WTC11 (cell line): ENCODE measurements around the gene IL12RB2. TPM values are rescaled to one million over a fixed set of nuclear protein-coding genes. Genes with fewer than 3 reads are reported as not detected.

ENCODE experiments used
- ATAC-seq: fragments of 200-7000 bp; cut with Tn5 transposase; 2 replicates; pipeline ENCODE4 v1.10.0; 2021; ENCODE audit warnings: mild to moderate bottlenecking, moderate library complexity
- CTCF ChIA-PET: fragments of 300-600 bp; sonication (Branson Sonifier 250); formaldehyde crosslinking; loops from one replicate; lab custom pipeline; 2021; ENCODE audit warnings: antibody characterized with exemption; lab: Charles Lee
- POLR2A ChIA-PET: fragments of 350-600 bp; sonication (Branson Sonifier 250); formaldehyde crosslinking; loops from one replicate; lab custom pipeline; 2021; ENCODE audit warnings: antibody characterized with exemption; lab: Charles Lee
- DNase-seq: peaks from one replicate; pipeline ENCODE4 v3.0.0; 2021; ENCODE audit warnings: low spot score
- H3K27ac Mint-ChIP-seq: 2 replicates; pipeline ENCODE4 v1.8.0; 2021; ENCODE audit warnings: mixed read lengths
- H3K27me3 Mint-ChIP-seq: 2 replicates; pipeline ENCODE4 v1.8.0; 2021; ENCODE audit warnings: low read depth, mild to moderate bottlenecking, moderate library complexity, mixed read lengths
- H3K36me3 Mint-ChIP-seq: 2 replicates; pipeline ENCODE4 v1.8.0; 2021; ENCODE audit warnings: mixed read lengths
- H3K4me1 Mint-ChIP-seq: 2 replicates; pipeline ENCODE4 v1.8.0; 2022; ENCODE audit warnings: mixed read lengths
- H3K4me3 Mint-ChIP-seq: 2 replicates; pipeline ENCODE4 v1.8.0; 2021; ENCODE audit warnings: mild to moderate bottlenecking, moderate library complexity, mixed read lengths
- H3K9me3 Mint-ChIP-seq: 2 replicates; pipeline ENCODE4 v1.8.0; 2021; ENCODE audit warnings: mixed read lengths
- ATF3 ChIP-seq: sonication (generic); formaldehyde crosslinking; conservative IDR thresholded peaks from 2 replicates; pipeline ENCODE4 v1.8.1; 2022; ENCODE audit warnings: mild to moderate bottlenecking, missing genetic modification reagents
- CBFB ChIP-seq: sonication (generic); formaldehyde crosslinking; IDR thresholded peaks from 2 replicates; pipeline ENCODE4 v1.8.1; 2022; ENCODE audit warnings: mild to moderate bottlenecking, low read depth, missing genetic modification reagents
- CDX4 ChIP-seq: fragments of 250-450 bp; sonication (Bioruptor Pico); IDR thresholded peaks from 2 replicates; pipeline ENCODE4 v1.9.0; 2021; ENCODE audit warnings: moderate library complexity, mild to moderate bottlenecking, inconsistent platforms, borderline replicate concordance
- CREB1 ChIP-seq: sonication (generic); formaldehyde crosslinking; IDR thresholded peaks from 2 replicates; pipeline ENCODE4 v1.8.0; 2023; ENCODE audit warnings: mild to moderate bottlenecking, missing genetic modification reagents
- CTCF ChIP-seq: fragments of 200-600 bp; IDR thresholded peaks from 2 replicates; pipeline ENCODE4 v1.8.0; 2022; ENCODE audit warnings: antibody characterized with exemption
- EMX1 ChIP-seq: fragments of 250-450 bp; sonication (Bioruptor Pico); IDR thresholded peaks from 2 replicates; pipeline ENCODE4 v1.8.0; 2021; ENCODE audit warnings: mild to moderate bottlenecking
- ETV6 ChIP-seq: sonication (generic); formaldehyde crosslinking; IDR thresholded peaks from 2 replicates; pipeline ENCODE4 v1.8.1; 2022; ENCODE audit warnings: mild to moderate bottlenecking, missing genetic modification reagents
- FOXP1 ChIP-seq: sonication (generic); formaldehyde crosslinking; IDR thresholded peaks from 2 replicates; pipeline ENCODE4 v1.8.0; 2022; ENCODE audit warnings: missing genetic modification reagents, mild to moderate bottlenecking, moderate library complexity, borderline replicate concordance
- HMGXB4 ChIP-seq: sonication (generic); formaldehyde crosslinking; IDR thresholded peaks from 2 replicates; pipeline ENCODE4 v1.8.1; 2023; ENCODE audit warnings: mild to moderate bottlenecking, moderate library complexity, missing genetic modification reagents
- IRF2 ChIP-seq: sonication (generic); formaldehyde crosslinking; IDR thresholded peaks from 2 replicates; pipeline ENCODE4 v1.8.0; 2022; ENCODE audit warnings: low read depth, missing genetic modification reagents, borderline replicate concordance
- JUN ChIP-seq: sonication (generic); formaldehyde crosslinking; IDR thresholded peaks from 2 replicates; pipeline ENCODE4 v1.8.0; 2023; ENCODE audit warnings: mild to moderate bottlenecking, missing genetic modification reagents
- MAX ChIP-seq: sonication (generic); formaldehyde crosslinking; IDR thresholded peaks from 2 replicates; pipeline ENCODE4 v1.8.0; 2022; ENCODE audit warnings: mild to moderate bottlenecking, missing genetic modification reagents
- NFE2L1 ChIP-seq: sonication (generic); formaldehyde crosslinking; IDR thresholded peaks from 2 replicates; pipeline ENCODE4 v1.8.1; 2023; ENCODE audit warnings: missing genetic modification reagents
- NR1H2 ChIP-seq: sonication (generic); formaldehyde crosslinking; IDR thresholded peaks from 2 replicates; pipeline ENCODE4 v1.9.0; 2021; ENCODE audit warnings: mild to moderate bottlenecking, moderate library complexity, missing genetic modification reagents
- OVOL2 ChIP-seq: fragments of 250-450 bp; sonication (Bioruptor Pico); IDR thresholded peaks from 2 replicates; pipeline ENCODE4 v1.9.0; 2021; ENCODE audit warnings: mild to moderate bottlenecking, borderline replicate concordance
- TEAD1 ChIP-seq: sonication (generic); formaldehyde crosslinking; IDR thresholded peaks from 2 replicates; pipeline ENCODE4 v1.8.0; 2022; ENCODE audit warnings: mild to moderate bottlenecking, missing genetic modification reagents
- ZNF423 ChIP-seq: fragments of 250-450 bp; sonication (Bioruptor Pico); IDR thresholded peaks from 2 replicates; pipeline ENCODE4 v2.1.2; 2022; ENCODE audit warnings: mild to moderate bottlenecking, moderate library complexity
- total RNA-seq: library from RNA; stranded (reverse); gene quantifications from 3 replicates; pipeline ENCODE4 v1.2.3, GENCODE V29; 2021
- TF ChIP-seq, protein P1 (sequence below): sonication (generic); formaldehyde crosslinking; IDR thresholded peaks from 2 replicates; pipeline ENCODE4 v1.8.0; 2023; ENCODE audit warnings: missing genetic modification reagents, mild to moderate bottlenecking, borderline replicate concordance
- TF ChIP-seq, protein P2 (sequence below): sonication (generic); formaldehyde crosslinking; IDR thresholded peaks from 2 replicates; pipeline ENCODE4 v1.8.1; 2023; ENCODE audit warnings: mild to moderate bottlenecking, missing genetic modification reagents, moderate library complexity
- TF ChIP-seq, protein P3 (sequence below): sonication (generic); formaldehyde crosslinking; IDR thresholded peaks from 2 replicates; pipeline ENCODE4 v1.8.1; 2023; ENCODE audit warnings: mild to moderate bottlenecking, missing genetic modification reagents, moderate library complexity
- TF ChIP-seq, protein P4 (sequence below): fragments of 250-450 bp; sonication (Bioruptor Pico); IDR thresholded peaks from 2 replicates; pipeline ENCODE4 v1.9.0; 2021; ENCODE audit warnings: mild to moderate bottlenecking, borderline replicate concordance

Gene IL12RB2
- total RNA-seq, 1 experiment from 2014 or later: 0.81 TPM

GRCh38 chr1:67430358-67431155 lies 122.9 kb downstream of the IL12RB2 start, which contains the start of gene SERBP1:
SERBP1 (minus strand) TSS chr1:67430402; CDS start chr1:67430300, 102 bp downstream.
- Mint-ChIP-seq H3K36me3 (peaks cover 43% of the 10 kb centered on the region), H3K27me3 (no peaks in the 10 kb centered on the region), H3K4me1 (peaks cover 41% of the 10 kb centered on the region), H3K4me3 (peak within 1 kb of the TSS; percentile 100), H3K9me3 (no peaks in the 10 kb centered on the region), H3K27ac (peak within 1 kb of the TSS; percentile 99)
- DNase-seq (peak; percentile 97), ATAC-seq (peak; percentile 94)
- ChIA-PET POLR2A (interaction anchor here (0.6 to 1.9 kb wide), 9 partner anchors 9 to 94 kb away, joined by 3 to 6 read pairs (median 3); no protein-coding TSS in a partner anchor), CTCF (interaction anchor here (0.8 to 4.2 kb wide), 9 partner anchors 15 to 217 kb away, joined by 4 to 19 read pairs (median 4); no protein-coding TSS in a partner anchor)
- TF ChIP-seq CBFB (CRISPR knock-in tag) (peak; percentile 94), ATF3 (CRISPR knock-in tag) (no peak), IRF2 (0 out of 2 replicates have a peak, but pooled peaks have one; percentile 58), EMX1 (CRISPR knock-in tag) (no peak), MAX (peak; percentile 95), TEAD1 (peak; percentile 54), CTCF (no peak), NR1H2 (CRISPR knock-in tag) (no peak), HMGXB4 (CRISPR knock-in tag) (peak; percentile 61; the same call in 1 of the 2 replicates), CREB1 (no peak), JUN (no peak), NFE2L1 (CRISPR knock-in tag) (no peak), ZNF423 (CRISPR knock-in tag) (no peak), OVOL2 (CRISPR knock-in tag) (no peak), ETV6 (CRISPR knock-in tag) (peak; percentile 58), CDX4 (CRISPR knock-in tag) (no peak), FOXP1 (CRISPR knock-in tag) (peak; percentile 65; the same call in 1 of the 2 replicates)
- TF ChIP-seq, protein P1, sequence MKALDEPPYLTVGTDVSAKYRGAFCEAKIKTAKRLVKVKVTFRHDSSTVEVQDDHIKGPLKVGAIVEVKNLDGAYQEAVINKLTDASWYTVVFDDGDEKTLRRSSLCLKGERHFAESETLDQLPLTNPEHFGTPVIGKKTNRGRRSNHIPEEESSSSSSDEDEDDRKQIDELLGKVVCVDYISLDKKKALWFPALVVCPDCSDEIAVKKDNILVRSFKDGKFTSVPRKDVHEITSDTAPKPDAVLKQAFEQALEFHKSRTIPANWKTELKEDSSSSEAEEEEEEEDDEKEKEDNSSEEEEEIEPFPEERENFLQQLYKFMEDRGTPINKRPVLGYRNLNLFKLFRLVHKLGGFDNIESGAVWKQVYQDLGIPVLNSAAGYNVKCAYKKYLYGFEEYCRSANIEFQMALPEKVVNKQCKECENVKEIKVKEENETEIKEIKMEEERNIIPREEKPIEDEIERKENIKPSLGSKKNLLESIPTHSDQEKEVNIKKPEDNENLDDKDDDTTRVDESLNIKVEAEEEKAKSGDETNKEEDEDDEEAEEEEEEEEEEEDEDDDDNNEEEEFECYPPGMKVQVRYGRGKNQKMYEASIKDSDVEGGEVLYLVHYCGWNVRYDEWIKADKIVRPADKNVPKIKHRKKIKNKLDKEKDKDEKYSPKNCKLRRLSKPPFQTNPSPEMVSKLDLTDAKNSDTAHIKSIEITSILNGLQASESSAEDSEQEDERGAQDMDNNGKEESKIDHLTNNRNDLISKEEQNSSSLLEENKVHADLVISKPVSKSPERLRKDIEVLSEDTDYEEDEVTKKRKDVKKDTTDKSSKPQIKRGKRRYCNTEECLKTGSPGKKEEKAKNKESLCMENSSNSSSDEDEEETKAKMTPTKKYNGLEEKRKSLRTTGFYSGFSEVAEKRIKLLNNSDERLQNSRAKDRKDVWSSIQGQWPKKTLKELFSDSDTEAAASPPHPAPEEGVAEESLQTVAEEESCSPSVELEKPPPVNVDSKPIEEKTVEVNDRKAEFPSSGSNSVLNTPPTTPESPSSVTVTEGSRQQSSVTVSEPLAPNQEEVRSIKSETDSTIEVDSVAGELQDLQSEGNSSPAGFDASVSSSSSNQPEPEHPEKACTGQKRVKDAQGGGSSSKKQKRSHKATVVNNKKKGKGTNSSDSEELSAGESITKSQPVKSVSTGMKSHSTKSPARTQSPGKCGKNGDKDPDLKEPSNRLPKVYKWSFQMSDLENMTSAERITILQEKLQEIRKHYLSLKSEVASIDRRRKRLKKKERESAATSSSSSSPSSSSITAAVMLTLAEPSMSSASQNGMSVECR (CRISPR knock-in tag): peak; percentile 88; the same call in 1 of the 2 replicates
- TF ChIP-seq, protein P2, sequence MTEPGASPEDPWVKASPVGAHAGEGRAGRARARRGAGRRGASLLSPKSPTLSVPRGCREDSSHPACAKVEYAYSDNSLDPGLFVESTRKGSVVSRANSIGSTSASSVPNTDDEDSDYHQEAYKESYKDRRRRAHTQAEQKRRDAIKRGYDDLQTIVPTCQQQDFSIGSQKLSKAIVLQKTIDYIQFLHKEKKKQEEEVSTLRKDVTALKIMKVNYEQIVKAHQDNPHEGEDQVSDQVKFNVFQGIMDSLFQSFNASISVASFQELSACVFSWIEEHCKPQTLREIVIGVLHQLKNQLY (CRISPR knock-in tag): no peak
- TF ChIP-seq, protein P3, sequence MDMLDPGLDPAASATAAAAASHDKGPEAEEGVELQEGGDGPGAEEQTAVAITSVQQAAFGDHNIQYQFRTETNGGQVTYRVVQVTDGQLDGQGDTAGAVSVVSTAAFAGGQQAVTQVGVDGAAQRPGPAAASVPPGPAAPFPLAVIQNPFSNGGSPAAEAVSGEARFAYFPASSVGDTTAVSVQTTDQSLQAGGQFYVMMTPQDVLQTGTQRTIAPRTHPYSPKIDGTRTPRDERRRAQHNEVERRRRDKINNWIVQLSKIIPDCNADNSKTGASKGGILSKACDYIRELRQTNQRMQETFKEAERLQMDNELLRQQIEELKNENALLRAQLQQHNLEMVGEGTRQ: peak; percentile 49
- TF ChIP-seq, protein P4, sequence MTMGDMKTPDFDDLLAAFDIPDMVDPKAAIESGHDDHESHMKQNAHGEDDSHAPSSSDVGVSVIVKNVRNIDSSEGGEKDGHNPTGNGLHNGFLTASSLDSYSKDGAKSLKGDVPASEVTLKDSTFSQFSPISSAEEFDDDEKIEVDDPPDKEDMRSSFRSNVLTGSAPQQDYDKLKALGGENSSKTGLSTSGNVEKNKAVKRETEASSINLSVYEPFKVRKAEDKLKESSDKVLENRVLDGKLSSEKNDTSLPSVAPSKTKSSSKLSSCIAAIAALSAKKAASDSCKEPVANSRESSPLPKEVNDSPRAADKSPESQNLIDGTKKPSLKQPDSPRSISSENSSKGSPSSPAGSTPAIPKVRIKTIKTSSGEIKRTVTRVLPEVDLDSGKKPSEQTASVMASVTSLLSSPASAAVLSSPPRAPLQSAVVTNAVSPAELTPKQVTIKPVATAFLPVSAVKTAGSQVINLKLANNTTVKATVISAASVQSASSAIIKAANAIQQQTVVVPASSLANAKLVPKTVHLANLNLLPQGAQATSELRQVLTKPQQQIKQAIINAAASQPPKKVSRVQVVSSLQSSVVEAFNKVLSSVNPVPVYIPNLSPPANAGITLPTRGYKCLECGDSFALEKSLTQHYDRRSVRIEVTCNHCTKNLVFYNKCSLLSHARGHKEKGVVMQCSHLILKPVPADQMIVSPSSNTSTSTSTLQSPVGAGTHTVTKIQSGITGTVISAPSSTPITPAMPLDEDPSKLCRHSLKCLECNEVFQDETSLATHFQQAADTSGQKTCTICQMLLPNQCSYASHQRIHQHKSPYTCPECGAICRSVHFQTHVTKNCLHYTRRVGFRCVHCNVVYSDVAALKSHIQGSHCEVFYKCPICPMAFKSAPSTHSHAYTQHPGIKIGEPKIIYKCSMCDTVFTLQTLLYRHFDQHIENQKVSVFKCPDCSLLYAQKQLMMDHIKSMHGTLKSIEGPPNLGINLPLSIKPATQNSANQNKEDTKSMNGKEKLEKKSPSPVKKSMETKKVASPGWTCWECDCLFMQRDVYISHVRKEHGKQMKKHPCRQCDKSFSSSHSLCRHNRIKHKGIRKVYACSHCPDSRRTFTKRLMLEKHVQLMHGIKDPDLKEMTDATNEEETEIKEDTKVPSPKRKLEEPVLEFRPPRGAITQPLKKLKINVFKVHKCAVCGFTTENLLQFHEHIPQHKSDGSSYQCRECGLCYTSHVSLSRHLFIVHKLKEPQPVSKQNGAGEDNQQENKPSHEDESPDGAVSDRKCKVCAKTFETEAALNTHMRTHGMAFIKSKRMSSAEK: no peak
